ENCODE measurements around the gene MITF. TPM values are rescaled to one million over a fixed set of nuclear protein-coding genes. Genes with fewer than 3 reads are reported as not detected.

Gene MITF
- total RNA-seq, 1 donor from 2014 or later, result 5.7 TPM

- Mint-ChIP-seq H3K27ac (ENCODE audit: unreplicated experiment) (no peak overlapping the region), H3K36me3 (ENCODE audit: low read depth) (peaks cover 4% of the 10 kb centered on the region), H3K4me3 (ENCODE audit: unreplicated experiment) (no peak overlapping the region), H3K27me3 (ENCODE audit: low read depth) (no peaks in the 10 kb centered on the region), H3K4me1 (ENCODE audit: low read depth) (no peaks in the 10 kb centered on the region), H3K9me3 (ENCODE audit: low read depth) (peaks cover 7% of the 10 kb centered on the region)
- no peak for DNase-seq (ENCODE audit: low spot score)
- TF ChIP-seq CTCF (IDR thresholded peaks at IDR 0.05), result no peak
These were observed 233.4 kb downstream of the MITF start for GRCh38 chr3:69972672-69973071.

GRCh38 chr3:69976021-69976420 is 236.8 kb downstream of the MITF start:
- H3K36me3 Mint-ChIP-seq (ENCODE audit: low read depth), result peaks cover 10% of the 10 kb centered on the region
- peaks cover 23% of the 10 kb centered on the region for H3K9me3 Mint-ChIP-seq (ENCODE audit: low read depth)
- DNase-seq (ENCODE audit: low spot score), result no peak
- no peaks in the 10 kb centered on the region for H3K27me3 Mint-ChIP-seq (ENCODE audit: low read depth)
- no peak overlapping the region for H3K4me3 Mint-ChIP-seq (ENCODE audit: unreplicated experiment)
- TF ChIP-seq CTCF (IDR thresholded peaks at IDR 0.05), result no peak
- no peak overlapping the region for H3K27ac Mint-ChIP-seq (ENCODE audit: unreplicated experiment)
- no peaks in the 10 kb centered on the region for H3K4me1 Mint-ChIP-seq (ENCODE audit: low read depth)

- Mint-ChIP-seq H3K4me3 (ENCODE audit: unreplicated experiment) (no peak overlapping the region), H3K4me1 (ENCODE audit: low read depth) (no peaks in the 10 kb centered on the region), H3K36me3 (ENCODE audit: low read depth) (no peaks in the 10 kb centered on the region), H3K9me3 (ENCODE audit: low read depth) (peaks cover 8% of the 10 kb centered on the region), H3K27me3 (ENCODE audit: low read depth) (peaks cover 7% of the 10 kb centered on the region), H3K27ac (ENCODE audit: unreplicated experiment) (no peak overlapping the region)
- DNase-seq (ENCODE audit: low spot score), result no peak
- TF ChIP-seq CTCF (IDR thresholded peaks at IDR 0.05), result no peak
These were observed 244.4 kb downstream of the MITF start for GRCh38 chr3:69983546-69984265.

- Mint-ChIP-seq H3K4me3 (ENCODE audit: unreplicated experiment) (no peak overlapping the region), H3K4me1 (ENCODE audit: low read depth) (no peaks in the 10 kb centered on the region), H3K9me3 (ENCODE audit: low read depth) (no peaks in the 10 kb centered on the region), H3K27me3 (ENCODE audit: low read depth) (peaks cover 7% of the 10 kb centered on the region), H3K36me3 (ENCODE audit: low read depth) (no peaks in the 10 kb centered on the region), H3K27ac (ENCODE audit: unreplicated experiment) (no peak overlapping the region)
- TF ChIP-seq CTCF (IDR thresholded peaks at IDR 0.05), result no peak
- no peak for DNase-seq (ENCODE audit: low spot score)
These were observed 246.0 kb downstream of the MITF start for GRCh38 chr3:69985266-69985665.

GRCh38 chr3:69986419-69986818 is 247.2 kb downstream of the MITF start:
- Mint-ChIP-seq H3K27me3 (ENCODE audit: low read depth) (peaks cover 7% of the 10 kb centered on the region), H3K27ac (ENCODE audit: unreplicated experiment) (no peak overlapping the region), H3K9me3 (ENCODE audit: low read depth) (no peaks in the 10 kb centered on the region), H3K4me1 (ENCODE audit: low read depth) (no peaks in the 10 kb centered on the region), H3K4me3 (ENCODE audit: unreplicated experiment) (no peak overlapping the region), H3K36me3 (ENCODE audit: low read depth) (no peaks in the 10 kb centered on the region)
- DNase-seq (ENCODE audit: low spot score), result no peak
- TF ChIP-seq CTCF (IDR thresholded peaks at IDR 0.05), result no peak
